Glutamatergic neuron (in vitro differentiated cells): ENCODE data around the gene ZNF331. TPM values are rescaled to one million over a fixed set of nuclear protein-coding genes. Genes with fewer than 3 reads are reported as not detected.

ENCODE experiments used
- DNase-seq: peaks from one replicate; pipeline ENCODE4 v3.0.0; 2022
- H3K27ac Mint-ChIP-seq: one replicate; pipeline ENCODE4 v1.8.0; 2020; ENCODE audit warnings: mild to moderate bottlenecking, mixed read lengths, inconsistent platforms; ENCODE audit not compliant: unreplicated experiment
- H3K27me3 Mint-ChIP-seq: one replicate; pipeline ENCODE4 v1.8.0; 2020; ENCODE audit warnings: mild to moderate bottlenecking, moderate library complexity, mixed read lengths, inconsistent platforms; ENCODE audit not compliant: unreplicated experiment
- H3K36me3 Mint-ChIP-seq: one replicate; pipeline ENCODE4 v1.8.0; 2020; ENCODE audit warnings: mild to moderate bottlenecking, mixed read lengths, inconsistent platforms; ENCODE audit not compliant: unreplicated experiment
- H3K4me1 Mint-ChIP-seq: one replicate; pipeline ENCODE4 v1.8.0; 2020; ENCODE audit warnings: mild to moderate bottlenecking, low read depth, mixed read lengths, inconsistent platforms; ENCODE audit not compliant: unreplicated experiment
- H3K4me3 Mint-ChIP-seq: one replicate; pipeline ENCODE4 v1.8.0; 2020; ENCODE audit warnings: mild to moderate bottlenecking, mixed read lengths, inconsistent platforms; ENCODE audit not compliant: unreplicated experiment
- H3K9me3 Mint-ChIP-seq: one replicate; pipeline ENCODE4 v1.8.0; 2020; ENCODE audit warnings: mild to moderate bottlenecking, moderate library complexity, mixed read lengths, inconsistent platforms; ENCODE audit not compliant: unreplicated experiment
- total RNA-seq: library from RNA; stranded (reverse); fragmentation: NEBNext Ultra II Directional; extraction: Animal tissue kit (Norgen Biotek cat#: 25700); gene quantifications from one replicate; pipeline ENCODE4 v1.2.1, GENCODE V29; 2021; ENCODE audit not compliant: unreplicated experiment
- TF ChIP-seq, protein P1 (sequence below): fragments of 200-600 bp; sonication (generic); IDR thresholded peaks from one replicate; pipeline ENCODE4 v1.5.0; 2021; ENCODE audit not compliant: partially characterized antibody, unreplicated experiment

The ZNF331 gene
- total RNA-seq, 1 donor from 2014 or later: 13.3 TPM

DNA sequence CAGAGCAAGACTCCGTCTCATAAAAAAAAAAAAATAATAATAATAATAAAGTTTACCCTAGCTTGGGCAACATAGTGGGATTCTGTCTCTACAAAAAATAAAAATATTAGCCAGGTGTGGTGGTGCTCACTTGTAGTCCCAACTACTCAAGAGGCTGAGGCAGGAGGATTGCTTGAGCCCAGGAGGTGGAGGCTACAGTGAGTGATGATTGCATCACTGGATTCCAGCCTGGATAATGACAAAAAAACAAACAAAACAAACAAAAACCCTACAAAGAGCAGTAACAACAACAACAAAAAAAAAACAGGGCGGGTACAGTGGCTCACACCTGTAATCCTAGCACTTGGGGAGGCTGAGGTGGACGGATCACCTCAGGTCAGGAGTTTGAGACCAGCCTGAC, 45.2 kb downstream of the ZNF331 start:
- TF ChIP-seq, protein P1, sequence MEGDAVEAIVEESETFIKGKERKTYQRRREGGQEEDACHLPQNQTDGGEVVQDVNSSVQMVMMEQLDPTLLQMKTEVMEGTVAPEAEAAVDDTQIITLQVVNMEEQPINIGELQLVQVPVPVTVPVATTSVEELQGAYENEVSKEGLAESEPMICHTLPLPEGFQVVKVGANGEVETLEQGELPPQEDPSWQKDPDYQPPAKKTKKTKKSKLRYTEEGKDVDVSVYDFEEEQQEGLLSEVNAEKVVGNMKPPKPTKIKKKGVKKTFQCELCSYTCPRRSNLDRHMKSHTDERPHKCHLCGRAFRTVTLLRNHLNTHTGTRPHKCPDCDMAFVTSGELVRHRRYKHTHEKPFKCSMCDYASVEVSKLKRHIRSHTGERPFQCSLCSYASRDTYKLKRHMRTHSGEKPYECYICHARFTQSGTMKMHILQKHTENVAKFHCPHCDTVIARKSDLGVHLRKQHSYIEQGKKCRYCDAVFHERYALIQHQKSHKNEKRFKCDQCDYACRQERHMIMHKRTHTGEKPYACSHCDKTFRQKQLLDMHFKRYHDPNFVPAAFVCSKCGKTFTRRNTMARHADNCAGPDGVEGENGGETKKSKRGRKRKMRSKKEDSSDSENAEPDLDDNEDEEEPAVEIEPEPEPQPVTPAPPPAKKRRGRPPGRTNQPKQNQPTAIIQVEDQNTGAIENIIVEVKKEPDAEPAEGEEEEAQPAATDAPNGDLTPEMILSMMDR: no peak
- peaks cover 16% of the 10 kb centered on the region for H3K36me3 Mint-ChIP-seq
- no peak overlapping the region for H3K27ac Mint-ChIP-seq
- no peak for DNase-seq
- H3K4me1 Mint-ChIP-seq: no peaks in the 10 kb centered on the region
- H3K9me3 Mint-ChIP-seq: peaks cover 8% of the 10 kb centered on the region
- H3K4me3 Mint-ChIP-seq: no peak overlapping the region
- H3K27me3 Mint-ChIP-seq: no peaks in the 10 kb centered on the region

DNA sequence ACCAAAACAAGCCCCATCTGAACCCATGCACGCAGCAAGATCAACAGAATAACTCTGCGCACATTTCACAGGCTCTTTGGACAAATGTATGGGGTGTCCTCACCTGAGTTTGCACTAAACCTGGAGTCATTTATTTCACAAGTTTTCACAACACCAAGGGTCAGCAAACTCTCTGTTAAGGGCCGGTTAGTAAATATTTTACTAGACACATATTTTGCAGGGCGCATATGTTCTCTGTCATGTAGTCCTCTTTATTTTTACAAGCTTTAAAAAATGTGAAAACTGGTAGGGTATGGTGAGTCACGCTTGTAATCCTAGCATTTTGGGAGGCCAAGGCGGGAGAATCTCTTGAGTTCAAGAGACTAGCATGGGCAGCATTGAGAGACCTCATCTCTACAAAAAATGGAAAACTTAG, 48.3 kb downstream of the ZNF331 start:
- TF ChIP-seq, protein P1: no peak
- H3K4me3 Mint-ChIP-seq: no peak overlapping the region
- no peak for DNase-seq
- peaks cover 5% of the 10 kb centered on the region for H3K9me3 Mint-ChIP-seq
- peaks cover 7% of the 10 kb centered on the region for H3K36me3 Mint-ChIP-seq
- no peak overlapping the region for H3K27ac Mint-ChIP-seq
- no peaks in the 10 kb centered on the region for H3K4me1 Mint-ChIP-seq
- no peaks in the 10 kb centered on the region for H3K27me3 Mint-ChIP-seq

DNA sequence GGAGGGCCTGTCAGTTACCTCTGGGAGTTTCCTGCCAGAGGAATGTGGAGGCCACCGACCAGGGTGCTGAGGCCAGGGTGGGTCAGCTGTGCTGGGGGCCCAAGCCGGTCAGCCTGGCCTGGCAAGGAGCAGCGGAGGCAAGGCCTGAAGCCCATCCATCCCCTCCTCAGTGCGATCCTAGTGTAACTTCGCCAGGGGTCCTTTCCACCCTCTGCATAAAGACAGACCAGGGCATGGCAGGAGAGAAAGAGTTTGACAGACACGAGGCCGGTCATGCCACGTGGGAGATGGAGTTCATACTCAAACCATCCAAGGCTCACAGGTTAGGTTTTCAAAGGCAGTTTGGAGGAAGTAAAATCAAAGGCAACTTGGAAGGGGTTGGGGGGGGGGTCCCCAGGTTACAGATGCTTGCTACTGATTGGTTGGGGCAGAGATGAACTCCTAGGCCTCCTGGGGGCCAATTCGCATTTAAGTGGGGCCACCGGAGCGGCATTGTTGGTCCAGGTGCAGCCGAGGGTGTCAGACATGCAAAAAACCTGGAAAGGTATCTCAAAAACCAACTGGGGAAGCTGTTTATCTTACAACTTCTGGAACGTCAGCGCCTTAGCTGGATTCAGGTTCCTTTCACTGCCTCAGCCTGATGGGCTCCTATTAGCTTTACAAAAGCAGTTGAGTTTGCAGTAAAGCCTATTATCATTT, 57.0 kb downstream of the ZNF331 start:
- Mint-ChIP-seq H3K4me3 (no peak overlapping the region), H3K36me3 (no peaks in the 10 kb centered on the region), H3K27me3 (no peaks in the 10 kb centered on the region), H3K4me1 (no peaks in the 10 kb centered on the region), H3K27ac (no peak overlapping the region), H3K9me3 (no peaks in the 10 kb centered on the region)
- DNase-seq: no peak
- TF ChIP-seq, protein P1: no peak

DNA sequence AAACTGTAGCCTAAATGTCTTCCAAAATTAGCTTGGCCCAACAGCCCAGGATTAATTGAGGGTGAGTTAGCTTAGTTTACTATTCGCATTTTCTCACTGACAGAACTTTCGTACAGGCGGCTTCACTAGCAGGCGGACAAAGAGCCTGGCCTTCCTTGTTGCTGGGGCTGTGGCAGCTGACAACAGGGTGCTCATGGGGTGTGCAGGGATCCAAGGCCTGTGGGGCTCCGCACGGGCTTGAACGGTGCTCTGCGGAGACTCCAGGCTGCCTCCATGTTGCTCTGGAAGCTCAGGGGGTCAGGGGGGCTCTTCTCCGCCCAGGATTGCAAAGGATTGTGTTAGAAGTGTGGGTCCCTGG, 57.5 kb downstream of the ZNF331 start:
- H3K27ac Mint-ChIP-seq: no peak overlapping the region
- no peaks in the 10 kb centered on the region for H3K9me3 Mint-ChIP-seq
- TF ChIP-seq, protein P1: no peak
- no peak overlapping the region for H3K4me3 Mint-ChIP-seq
- H3K36me3 Mint-ChIP-seq: no peaks in the 10 kb centered on the region
- no peak for DNase-seq
- H3K27me3 Mint-ChIP-seq: no peaks in the 10 kb centered on the region
- H3K4me1 Mint-ChIP-seq: no peaks in the 10 kb centered on the region

DNA sequence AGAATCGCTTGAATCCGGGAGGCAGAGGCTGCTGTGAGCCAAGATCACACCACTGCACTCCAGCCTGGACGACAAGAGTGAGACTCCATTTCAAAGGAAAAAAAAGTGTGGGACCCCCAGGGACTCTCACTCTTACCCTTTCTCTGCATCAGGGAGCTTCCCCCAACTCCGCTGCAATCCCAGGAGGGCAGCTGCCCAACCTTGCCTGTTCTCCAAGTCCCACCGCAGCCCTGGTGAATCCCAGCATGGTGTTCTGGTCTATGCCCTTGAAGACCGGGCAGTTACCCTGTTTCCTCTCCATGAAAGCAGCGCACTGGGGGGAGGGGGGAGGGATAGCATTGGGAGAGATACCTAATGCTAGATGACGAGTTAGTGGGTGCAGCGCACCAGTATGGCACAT, 58.1 kb downstream of the ZNF331 start:
- H3K9me3 Mint-ChIP-seq: no peaks in the 10 kb centered on the region
- no peak for DNase-seq
- H3K4me3 Mint-ChIP-seq: no peak overlapping the region
- TF ChIP-seq, protein P1: no peak
- H3K36me3 Mint-ChIP-seq: no peaks in the 10 kb centered on the region
- H3K27ac Mint-ChIP-seq: no peak overlapping the region
- H3K27me3 Mint-ChIP-seq: no peaks in the 10 kb centered on the region
- no peaks in the 10 kb centered on the region for H3K4me1 Mint-ChIP-seq
